Testis (tissue), 3 donors: ENCODE results near the gene ARID1B. TPM values are rescaled to one million over a fixed set of nuclear protein-coding genes. Genes with fewer than 3 reads are reported as not detected.

Experiments used
- DNase-seq: peaks from one replicate; pipeline ENCODE4 v3.0.0-alpha.2; 2019
- H3K27ac ChIP-seq, 2 donors: fragments of 200-600 bp; sonication (generic); one replicate each; pipeline ENCODE4 v1.5.1; 2019
- H3K27me3 ChIP-seq: fragments of 200-600 bp; sonication (generic); one replicate; pipeline ENCODE4 v1.5.1; 2019
- H3K36me3 ChIP-seq: fragments of 200-600 bp; sonication (generic); one replicate; pipeline ENCODE4 v1.5.1; 2017; ENCODE audit warnings: low read depth; ENCODE audit errors: missing control alignments
- H3K4me1 ChIP-seq: fragments of 200-600 bp; sonication (generic); one replicate; pipeline ENCODE4 v1.5.1; 2019
- H3K4me3 ChIP-seq, 2 donors: fragments of 200-600 bp; sonication (generic); one replicate each; pipeline ENCODE4 v1.5.1; 2017 to 2019
- H3K9me3 ChIP-seq: fragments of 200-600 bp; sonication (generic); one replicate; pipeline ENCODE4 v1.5.1; 2017
- CTCF ChIP-seq, 3 experiments: fragments of 450-650 bp in 2 of 3; fragments of 200-600 bp in 1 of 3; sonication (generic) in 1 of 3; IDR thresholded peaks; one replicate each; pipeline ENCODE4 v1.5.1; 2016 to 2019; ENCODE audit warnings: antibody characterized with exemption in 3 of 3, mild to moderate bottlenecking in 2 of 3, moderate library complexity in 1 of 3
- POLR2A ChIP-seq: fragments of 450-650 bp; IDR thresholded peaks from one replicate; pipeline ENCODE4 v1.6.1; 2017; ENCODE audit warnings: antibody characterized with exemption, mild to moderate bottlenecking, moderate library complexity
- WGBS, 2 donors: methylation state at CpG; one replicate each; pipeline ENCODE4 v1.1.5; 2018; 5-methylcytosine and 5-hydroxymethylcytosine counted together
- intact Hi-C: fragments of 100-400 bp; cut with DNase I; formaldehyde crosslinking; loops from one replicate; pipeline ENCODE4 v1.15.1; 2023; ENCODE audit warnings: low total_unique reads
- polyA plus RNA-seq: library from polyadenylated mRNA; stranded (reverse); fragments of 350-450 nt; fragmentation: Illumina TruSeq; extraction: RNeasy Lipid Tissue Mini Kit (QIAGEN cat#74804); gene quantifications from one replicate; pipeline ENCODE4 v1.2.3, GENCODE V29; 2014; ENCODE audit warnings: low read depth, low replicate concordance; ENCODE audit not compliant: insufficient read depth
- total RNA-seq, 2 donors: library from RNA; depleted of rRNA; stranded (reverse); fragments of >200 nt; gene quantifications; one replicate each; pipeline ENCODE4 v1.2.3, GENCODE V29; 2016

The ARID1B gene
- total and polyA plus RNA-seq, 3 donors from 2014 or later = 26.2 to 126 (median 103) TPM

- intact Hi-C loops = no loop called here
- 16 to 17% methylated on average over 2 of the region's 2 CpGs for WGBS, 2 donors
- no peaks in the 10 kb centered on the region for H3K36me3 ChIP-seq
These were observed 5.6 kb downstream of the ARID1B start for GRCh38 chr6:156782691-156783320.

GRCh38 chr6:156783958-156784357, 6.8 kb downstream of the ARID1B start:
- peak overlapping the region in 1 of 2 donors; percentile 100 for H3K27ac ChIP-seq
- no peaks in the 10 kb centered on the region for H3K9me3 ChIP-seq
- no peaks in the 10 kb centered on the region for H3K27me3 ChIP-seq
- no peak for TF ChIP-seq CTCF (IDR thresholded peaks at IDR 0.05)
- no peak for TF ChIP-seq POLR2A
- intact Hi-C loops = no loop called here
- WGBS, 2 donors = 62 to 73% methylated on average over 6 of the region's 6 CpGs
- no peak for DNase-seq
- H3K4me1 ChIP-seq = no peaks in the 10 kb centered on the region
- H3K36me3 ChIP-seq = no peaks in the 10 kb centered on the region
- H3K4me3 ChIP-seq = no peak overlapping the region

More at GRCh38 chr6:156782691-156783320, 5.6 kb downstream of the ARID1B start:
- Histone ChIP-seq H3K4me1 (no peaks in the 10 kb centered on the region), H3K9me3 (no peaks in the 10 kb centered on the region), H3K4me3 (peak overlapping the region; percentile 4 to 72), H3K27ac (peak overlapping the region; percentile 40 to 100), H3K27me3 (no peaks in the 10 kb centered on the region)
- no peak for DNase-seq
- TF ChIP-seq POLR2A (no peak), CTCF (IDR thresholded peaks at IDR 0.05) (no peak)

- DNase-seq = no peak
- H3K27me3 ChIP-seq = no peaks in the 10 kb centered on the region
- WGBS, 2 donors = 84 to 88% methylated on average over 4 of the region's 4 CpGs
- peaks cover 7% of the 10 kb centered on the region for H3K4me1 ChIP-seq
- H3K9me3 ChIP-seq = no peaks in the 10 kb centered on the region
- TF ChIP-seq CTCF (IDR thresholded peaks at IDR 0.05) (no peak), POLR2A (no peak)
- no peak overlapping the region for H3K27ac ChIP-seq
- no peaks in the 10 kb centered on the region for H3K36me3 ChIP-seq
- H3K4me3 ChIP-seq = no peak overlapping the region
- intact Hi-C loops = no loop called here
These were observed 9.5 kb downstream of the ARID1B start for GRCh38 chr6:156786652-156787051.

- no peak for DNase-seq
- no peaks in the 10 kb centered on the region for H3K9me3 ChIP-seq
- H3K4me1 ChIP-seq = peaks cover 8% of the 10 kb centered on the region
- H3K27ac ChIP-seq = no peak overlapping the region
- no peak overlapping the region for H3K4me3 ChIP-seq
- no peaks in the 10 kb centered on the region for H3K27me3 ChIP-seq
- H3K36me3 ChIP-seq = no peaks in the 10 kb centered on the region
- intact Hi-C loops = no loop called here
- no peak for TF ChIP-seq CTCF (IDR thresholded peaks at IDR 0.05)
- no peak for TF ChIP-seq POLR2A
- WGBS, 2 donors = 73 to 75% methylated on average over 5 of the region's 5 CpGs
These were observed 10.7 kb downstream of the ARID1B start for GRCh38 chr6:156787569-156788492.
